GM19239 (cell line): ENCODE data around the gene SORCS2.

Source experiments
- DNase-seq: peaks from one replicate; pipeline ENCODE4 v3.0.0; 2011; ENCODE audit warnings: low spot score; ENCODE audit not compliant: insufficient read length
- FAIRE-seq: peaks from 2 replicates; lab custom pipeline; 2011; peaks lifted over from hg19 to GRCh38; lab: Jason Lieb, UNC

The SORCS2 gene

DNA sequence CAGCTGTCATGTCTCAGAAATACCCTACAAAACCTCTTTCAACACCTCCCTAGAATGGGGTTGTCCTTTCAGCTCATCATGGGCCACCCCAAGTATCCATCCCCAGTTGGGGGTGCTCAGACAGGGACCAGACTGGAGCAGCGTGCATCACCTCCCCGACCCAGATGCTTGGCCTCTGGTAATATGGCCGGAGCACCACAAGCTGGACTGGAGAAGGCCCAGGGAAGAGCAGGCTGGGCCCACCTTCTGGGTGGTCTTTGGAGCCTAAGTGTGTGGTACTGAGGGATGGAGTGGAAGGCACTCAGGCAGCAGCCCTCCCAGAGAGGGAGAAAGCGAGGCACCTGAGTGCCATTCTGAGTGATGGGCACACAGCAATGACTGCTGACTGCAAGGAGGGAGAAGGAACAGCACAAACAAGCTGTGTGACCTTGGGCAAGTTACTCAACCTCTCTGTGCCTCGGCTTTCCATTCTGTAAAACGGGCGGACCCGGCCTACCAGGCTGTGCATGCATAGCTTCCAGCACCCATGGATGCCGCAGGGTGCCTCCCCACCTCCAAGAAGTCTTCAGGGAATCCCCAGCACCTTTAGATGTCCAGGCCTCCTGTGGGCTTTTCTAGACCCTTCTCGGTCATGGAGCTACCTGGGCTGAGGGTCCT, 519.1 kb downstream of the SORCS2 start:
- no peak for DNase-seq
- FAIRE-seq: no peak

DNA sequence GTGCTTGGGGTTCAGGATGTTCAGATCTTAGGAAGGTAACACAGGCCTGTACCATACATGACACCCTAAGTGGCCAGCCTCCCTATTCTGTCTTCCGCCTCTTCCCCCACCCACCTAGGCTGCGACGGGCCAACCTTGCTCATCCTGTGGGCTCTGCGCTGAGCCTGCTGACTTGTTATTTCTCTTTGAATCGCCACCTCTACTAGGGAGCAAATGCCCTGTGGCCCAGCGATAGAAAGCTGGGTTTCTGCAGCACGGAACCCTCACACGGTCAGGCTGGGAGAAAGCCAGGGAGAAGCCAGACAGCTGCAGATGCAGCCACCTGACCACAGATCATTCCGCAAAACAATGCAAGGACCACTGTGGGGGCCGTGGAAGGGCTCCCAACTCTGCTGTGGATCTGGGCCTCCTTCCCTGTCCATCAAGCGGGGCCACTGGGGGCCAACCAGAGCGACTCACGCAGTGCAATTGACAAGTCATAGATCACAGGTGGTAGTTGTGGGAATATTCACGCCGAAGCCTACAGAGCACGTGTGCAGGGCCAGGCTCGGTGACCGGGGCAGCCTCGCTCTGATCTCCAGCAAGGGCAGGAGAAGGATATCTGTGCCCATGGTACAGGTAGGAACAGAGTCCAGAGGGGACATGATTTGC, 519.8 kb downstream of the SORCS2 start:
- FAIRE-seq: no peak

DNA sequence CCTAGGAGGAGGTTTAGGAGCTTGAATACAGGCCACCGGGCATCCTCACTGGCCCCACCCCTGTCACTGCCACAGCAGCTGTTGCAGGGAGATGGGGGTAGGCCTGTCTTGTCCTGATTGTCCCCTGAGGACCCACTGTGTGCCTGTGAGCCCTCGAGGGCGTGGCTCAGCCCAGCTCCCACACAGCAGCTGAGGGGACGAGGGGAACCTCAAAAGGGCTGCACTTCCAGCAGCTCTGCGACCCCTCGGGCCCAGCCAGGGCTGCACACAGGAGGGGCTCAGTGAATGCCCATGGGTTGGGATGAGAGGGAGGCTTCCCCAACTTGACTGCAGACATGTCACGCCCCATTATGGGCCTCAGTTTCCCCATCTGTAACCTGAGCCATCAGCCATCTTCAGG, 521.4 kb downstream of the SORCS2 start:
- DNase-seq (no peak), FAIRE-seq (no peak)

More for the DNA sequence above, 519.8 kb downstream of the SORCS2 start:
- DNase-seq: no peak

DNA sequence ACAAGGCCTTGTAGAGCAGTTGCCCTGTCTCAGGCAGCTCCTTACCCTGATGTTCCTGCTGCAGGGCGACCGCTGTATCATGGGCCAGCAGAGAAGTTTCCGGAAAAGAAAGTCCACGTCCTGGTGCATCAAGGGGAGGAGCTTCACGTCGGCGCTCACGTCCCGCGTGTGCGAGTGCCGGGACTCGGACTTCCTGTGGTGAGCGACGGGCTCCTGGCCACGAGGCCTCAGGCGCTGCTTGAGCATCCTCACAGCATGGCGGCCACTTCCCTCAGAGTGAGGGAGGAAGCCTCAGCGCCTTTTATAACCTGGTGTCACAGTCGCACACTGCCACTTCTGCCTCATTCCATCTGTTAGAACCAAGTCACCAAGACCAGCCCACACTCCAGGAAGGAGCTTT, 521.8 kb downstream of the SORCS2 start:
- no peak for DNase-seq

DNA sequence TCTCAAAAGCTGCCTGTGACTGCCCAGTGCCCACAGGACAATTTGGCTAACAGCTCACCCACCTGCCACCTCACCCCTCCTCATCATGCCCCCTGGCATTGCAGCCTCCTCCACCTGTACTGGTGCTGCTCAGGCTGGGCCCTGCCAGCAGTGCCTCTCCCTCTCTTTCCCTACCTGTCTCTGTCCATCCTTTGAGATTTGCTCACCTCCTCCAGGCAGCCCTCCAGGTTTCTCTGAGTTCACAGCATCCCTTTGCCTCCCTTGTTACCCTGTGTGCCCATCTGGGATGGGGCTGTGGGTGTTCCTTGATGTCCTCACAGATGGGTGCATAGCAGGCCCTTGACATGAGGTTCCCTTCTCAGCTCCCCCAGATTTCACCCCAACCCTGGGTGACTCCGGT, 522.4 kb downstream of the SORCS2 start:
- FAIRE-seq: no peak

More for the DNA sequence above, 521.8 kb downstream of the SORCS2 start:
- no peak for FAIRE-seq

DNA sequence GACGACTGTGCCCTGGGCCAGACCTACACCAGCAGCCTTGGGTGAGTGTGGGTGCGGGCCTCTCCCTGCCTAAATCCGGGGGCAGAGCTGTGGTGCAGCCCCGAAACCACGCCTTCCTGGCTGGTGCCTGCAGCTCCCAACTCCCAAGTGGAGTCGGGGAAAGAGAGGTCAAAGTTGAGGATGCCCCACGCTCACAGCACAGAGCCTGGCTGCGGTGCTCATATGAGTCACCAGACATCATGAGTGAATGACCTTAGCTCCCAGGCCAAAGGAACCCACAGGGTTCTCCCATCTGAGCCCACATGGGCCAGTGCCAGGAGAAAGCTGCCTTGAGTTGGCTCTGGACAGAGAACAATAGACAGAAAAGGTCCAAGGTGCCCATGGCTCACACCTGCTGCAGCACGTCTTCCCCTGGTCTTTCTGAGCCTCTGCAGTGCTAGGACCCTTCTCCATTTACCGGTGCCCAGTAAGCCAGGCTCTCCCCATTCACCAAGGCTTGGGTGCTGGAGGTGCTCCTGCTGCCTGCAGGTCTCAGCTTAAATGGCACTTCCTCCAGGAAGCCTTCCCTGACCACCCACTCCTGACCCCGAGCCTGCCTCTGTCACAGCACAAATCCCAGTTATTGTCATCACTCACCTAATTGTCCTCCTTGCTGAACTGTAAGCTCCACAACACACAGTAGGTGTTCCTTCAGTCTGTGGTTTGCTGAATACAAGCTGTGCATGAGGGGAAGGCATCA, 523.1 kb downstream of the SORCS2 start:
- FAIRE-seq (no peak), DNase-seq (no peak)

More for the DNA sequence above, 522.4 kb downstream of the SORCS2 start:
- DNase-seq: no peak

DNA sequence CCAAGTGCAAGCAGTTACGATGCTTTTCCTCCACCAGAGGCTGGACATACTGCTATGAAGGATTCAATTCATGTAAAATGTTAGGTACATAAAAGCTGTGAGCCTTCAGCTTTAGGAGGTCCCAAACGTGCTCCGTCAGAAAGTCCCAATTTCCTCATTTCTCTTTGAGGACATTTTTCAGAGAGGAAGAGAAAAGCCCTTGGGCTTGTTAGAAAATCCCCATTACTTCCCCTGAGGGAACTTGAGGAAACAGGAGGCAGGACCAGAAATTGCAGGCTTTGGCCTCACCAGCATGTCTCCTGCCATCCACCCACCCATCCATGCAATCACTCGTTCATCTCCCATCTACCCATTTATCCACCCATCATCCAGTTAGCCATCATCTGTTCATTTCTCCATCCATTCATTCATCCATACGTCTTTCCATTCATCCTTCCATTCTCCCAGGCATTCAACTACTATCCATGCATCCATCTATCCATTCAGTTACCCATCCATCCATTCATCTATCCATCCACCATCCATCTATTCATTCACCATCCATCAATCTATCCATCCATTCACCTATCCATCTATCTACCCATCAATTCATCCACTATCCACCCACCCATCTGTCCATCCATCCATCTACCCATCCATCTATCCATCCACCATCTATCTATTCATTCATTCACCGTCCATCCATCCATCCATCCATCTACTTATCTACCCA, 523.8 kb downstream of the SORCS2 start:
- DNase-seq (no peak), FAIRE-seq (no peak)

DNA sequence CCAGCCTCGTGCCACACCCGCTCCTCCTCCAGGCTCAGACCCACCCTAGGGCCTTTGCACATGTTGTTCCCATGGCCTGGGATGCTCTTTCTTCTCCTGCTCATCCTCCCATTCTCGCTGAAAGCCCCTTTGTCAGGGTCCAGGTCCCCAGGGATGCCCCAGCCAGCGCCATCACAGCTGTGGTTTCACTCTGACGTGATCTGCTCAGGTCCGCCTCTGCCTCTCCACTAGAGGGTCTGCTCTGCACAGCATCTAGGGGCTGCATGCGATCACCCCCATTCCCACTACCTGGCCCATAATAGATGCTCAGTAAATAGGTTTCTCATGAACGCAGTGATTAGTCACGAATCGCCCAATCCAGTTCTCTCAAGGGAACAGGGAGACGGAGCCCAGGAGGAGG, 524.8 kb downstream of the SORCS2 start:
- no peak for FAIRE-seq
- no peak for DNase-seq

DNA sequence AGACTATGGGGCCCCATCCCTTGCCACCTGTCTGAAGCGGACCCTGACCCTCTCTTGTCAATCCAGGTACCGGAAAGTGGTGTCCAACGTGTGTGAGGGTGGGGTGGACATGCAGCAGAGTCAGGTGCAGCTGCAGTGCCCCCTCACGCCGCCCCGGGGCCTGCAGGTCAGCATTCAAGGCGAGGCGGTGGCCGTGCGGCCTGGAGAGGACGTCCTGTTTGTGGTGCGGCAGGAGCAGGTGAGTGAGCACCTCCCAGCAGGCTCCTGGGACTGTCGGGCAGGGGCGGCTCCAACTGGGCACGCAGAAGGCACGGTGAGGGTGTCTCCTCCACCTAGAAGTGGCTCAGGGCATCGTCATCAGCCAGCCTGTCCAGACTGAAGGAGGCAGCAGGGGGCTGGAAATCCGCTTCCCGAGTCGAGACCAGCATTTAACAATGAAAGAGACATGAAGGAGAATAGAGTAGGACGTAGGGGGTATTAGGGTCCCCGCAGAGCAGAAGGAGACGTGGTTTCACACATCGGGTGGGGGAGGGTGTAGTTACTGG, 525.7 kb downstream of the SORCS2 start:
- no peak for FAIRE-seq

DNA sequence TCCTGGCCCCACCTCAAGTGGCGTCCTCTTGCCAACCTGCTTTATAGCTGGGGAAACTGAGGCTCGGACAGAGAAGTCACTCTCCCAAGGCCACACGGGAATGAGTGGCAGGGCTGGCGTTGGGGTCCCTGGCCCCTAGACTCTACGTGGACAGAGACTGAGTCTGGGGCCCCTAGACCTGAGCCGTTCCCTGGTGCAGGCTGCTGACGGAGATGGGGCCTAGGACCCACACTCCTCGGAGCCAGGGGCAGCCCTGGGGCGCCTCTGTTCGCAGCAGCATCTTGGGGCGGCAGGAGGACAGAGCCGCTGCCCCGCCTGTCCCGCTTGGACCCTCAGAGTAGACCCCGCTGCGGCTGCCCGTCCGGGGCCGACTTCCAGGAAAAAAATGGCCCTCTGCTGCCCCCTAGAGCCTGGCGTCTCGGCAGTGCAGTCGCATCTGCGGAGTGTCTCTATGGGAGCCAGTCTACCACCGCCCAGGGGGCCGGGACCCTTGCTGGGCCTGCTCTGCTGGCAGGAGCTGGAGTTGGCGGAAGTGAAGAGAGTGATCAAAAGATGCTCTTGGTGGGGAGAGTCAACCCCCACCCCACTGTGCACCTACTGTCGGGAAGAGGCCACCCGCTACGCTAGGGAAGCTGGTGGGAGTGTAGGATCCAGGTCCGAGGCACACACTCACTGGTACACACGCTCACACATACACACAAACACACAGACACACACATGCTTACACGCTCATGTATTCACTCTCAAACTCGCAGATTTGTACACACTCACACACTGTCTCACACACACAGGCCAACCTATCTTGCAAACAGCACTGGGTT, 527.2 kb downstream of the SORCS2 start:
- DNase-seq (peak; percentile 86), FAIRE-seq (no peak)

More for the DNA sequence above, 525.7 kb downstream of the SORCS2 start:
- DNase-seq: no peak

DNA sequence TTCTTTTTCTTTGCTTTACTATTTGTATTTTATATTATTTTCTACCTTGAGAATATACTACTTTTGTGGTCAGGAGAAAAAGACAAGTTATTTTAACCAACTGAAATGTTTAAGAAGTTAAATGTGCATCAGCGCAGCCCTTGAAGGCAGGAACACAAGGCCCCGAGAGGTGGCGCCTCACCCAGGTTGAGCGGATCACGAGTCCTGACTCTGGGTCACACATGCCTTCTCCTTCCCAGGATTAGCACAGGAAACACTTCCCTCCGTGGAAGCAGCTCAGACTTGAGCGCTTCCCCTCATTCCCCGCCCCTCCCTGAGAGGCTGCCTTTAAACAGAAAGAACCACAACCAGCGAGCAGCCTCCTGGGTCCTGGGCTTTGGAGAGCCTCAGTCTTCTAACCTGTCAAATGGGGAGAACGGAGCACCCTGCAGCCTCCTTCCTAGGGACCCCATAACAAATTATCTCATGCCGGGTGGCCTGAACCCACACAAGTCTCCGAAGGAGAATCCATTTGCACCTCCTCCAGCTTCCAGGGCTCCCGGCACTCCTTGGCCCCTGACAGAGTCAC, 529.7 kb downstream of the SORCS2 start:
- FAIRE-seq (no peak), DNase-seq (no peak)

DNA sequence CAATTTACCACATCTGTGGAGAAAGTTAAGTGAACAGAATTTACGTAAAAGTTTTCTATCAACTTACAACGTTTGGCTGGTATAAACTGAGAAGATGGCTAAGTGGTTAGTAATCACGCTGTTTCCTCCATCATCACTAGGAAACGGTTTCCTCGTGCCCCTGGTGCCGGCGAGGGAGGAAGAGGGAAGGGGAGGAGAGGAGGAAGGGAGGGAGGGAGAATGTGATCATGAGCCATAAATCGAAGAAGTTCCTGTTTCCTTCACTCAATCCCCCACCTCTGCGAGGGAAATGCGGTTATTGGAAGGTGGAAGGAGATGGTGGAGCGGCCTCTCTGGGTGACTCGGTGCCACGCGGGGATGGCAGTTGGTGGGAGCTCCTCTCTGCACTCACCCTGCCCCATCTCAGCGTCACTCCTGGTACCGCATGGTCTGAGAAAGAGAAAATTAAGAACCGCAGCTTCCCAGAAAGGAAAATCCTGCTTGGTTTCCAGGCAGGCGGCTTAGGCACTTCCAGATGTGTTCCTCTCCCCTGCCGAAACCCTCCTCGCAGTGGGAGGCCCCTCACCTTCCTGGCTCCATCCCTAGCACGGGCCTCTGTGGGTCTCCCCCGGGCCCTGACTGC, 530.5 kb downstream of the SORCS2 start:
- FAIRE-seq (no peak), DNase-seq (no peak)

DNA sequence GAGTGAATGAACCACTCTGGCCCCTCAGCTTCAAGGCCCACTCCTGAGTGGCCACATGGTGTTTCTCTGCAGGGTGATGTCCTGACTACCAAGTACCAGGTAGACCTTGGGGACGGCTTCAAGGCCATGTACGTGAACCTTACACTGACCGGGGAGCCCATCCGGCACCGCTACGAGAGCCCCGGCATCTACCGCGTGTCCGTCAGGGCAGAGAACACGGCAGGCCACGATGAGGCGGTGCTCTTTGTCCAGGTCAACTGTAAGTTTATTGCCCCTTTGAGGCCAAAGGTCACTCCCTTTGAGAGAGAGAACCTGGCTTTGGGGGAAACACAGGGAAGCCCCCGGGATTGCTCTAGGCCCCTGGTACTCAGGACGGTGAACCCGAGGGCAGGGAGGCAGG, 531.3 kb downstream of the SORCS2 start:
- FAIRE-seq (no peak), DNase-seq (no peak)

DNA sequence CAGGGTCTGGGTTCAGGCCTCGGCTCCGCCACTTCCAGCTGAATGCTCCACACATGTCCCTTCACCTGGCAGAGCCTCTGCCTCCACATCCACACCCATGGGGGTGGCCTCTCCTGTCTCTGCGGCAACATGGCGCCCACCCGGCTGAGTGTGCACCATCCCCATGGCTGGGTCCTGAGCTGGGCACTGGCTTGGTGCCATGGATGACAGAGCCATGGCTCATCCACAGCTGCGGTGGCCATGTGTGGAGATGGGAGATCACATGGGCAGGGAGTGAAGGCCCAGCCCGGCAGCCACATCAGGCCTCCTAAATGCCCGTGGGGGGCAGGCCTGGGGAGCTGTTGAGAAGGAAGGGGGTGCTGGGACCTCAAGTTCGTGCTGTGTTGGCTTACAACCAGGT, 533.6 kb downstream of the SORCS2 start:
- no peak for FAIRE-seq
- DNase-seq: no peak

DNA sequence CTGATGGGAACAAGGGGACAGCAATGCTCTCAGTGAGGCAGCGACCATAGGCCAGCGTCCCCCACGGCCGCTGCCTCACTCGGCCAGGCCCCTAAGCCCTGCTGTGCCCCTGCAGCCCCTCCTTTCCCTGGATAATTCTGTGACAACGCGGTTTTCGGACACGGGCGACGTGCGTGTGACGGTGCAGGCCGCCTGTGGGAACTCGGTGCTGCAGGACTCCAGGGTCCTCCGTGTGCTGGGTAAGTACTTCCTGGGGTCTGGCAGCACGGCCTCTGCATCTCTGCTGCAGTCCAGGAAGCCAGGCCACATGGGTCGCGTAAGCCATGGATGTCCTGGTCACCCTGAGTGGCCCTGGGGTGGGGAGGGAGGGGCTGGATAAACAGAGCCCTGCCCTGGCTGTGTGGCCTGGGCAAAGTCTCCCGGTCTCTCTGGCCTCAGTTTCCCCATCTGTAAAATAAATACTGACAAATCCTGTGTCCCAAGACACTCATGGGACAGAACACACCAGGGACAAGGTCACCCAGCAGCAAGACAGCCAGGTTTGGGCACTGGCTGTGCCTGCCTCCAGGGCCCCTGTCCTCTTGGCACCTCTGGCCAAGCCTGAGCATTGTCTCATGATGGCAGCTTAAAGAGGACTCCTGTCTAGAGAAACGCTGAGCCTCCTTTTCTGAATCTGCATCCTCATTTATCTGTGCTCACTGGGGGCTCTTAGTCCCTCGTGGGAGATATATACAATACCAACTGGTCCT, 534.5 kb downstream of the SORCS2 start:
- FAIRE-seq (no peak), DNase-seq (no peak)

DNA sequence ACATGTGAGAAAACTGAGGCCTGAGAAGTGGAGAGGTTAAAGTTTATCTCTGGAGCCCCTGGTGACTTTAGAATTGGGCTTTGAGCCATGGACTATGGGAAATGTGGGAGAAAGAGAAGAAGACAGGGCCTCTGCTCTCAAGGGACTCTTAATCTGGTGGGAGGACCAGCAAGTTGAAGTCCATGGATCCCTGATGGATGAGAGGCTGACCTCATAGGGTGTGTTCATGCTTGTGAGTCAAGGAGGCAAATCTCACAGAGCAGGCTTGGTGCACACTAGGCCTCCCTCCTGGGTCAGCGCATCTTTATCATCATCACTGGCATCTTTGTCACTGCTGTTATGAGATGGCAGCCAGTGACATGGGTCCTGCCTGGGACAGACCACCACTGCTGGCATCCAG, 535.4 kb downstream of the SORCS2 start:
- FAIRE-seq (no peak), DNase-seq (no peak)

DNA sequence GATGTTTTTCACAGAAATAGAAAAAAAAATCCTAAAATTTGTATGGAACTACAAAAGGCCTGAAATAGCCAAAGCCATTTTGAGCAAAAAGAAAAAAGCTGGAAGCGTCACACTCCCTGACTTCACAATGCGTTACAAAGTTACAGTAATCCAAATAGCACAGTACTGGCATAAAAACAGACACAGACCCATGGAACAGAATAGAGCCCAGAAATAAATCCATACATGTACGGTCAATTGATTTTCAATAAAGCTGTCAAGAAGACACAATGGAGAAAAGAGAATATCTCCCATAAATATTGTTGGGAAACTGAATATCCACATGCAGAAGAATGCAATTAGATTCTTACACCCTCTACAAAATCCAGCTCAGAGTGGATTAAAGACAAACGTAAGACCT, 539.1 kb downstream of the SORCS2 start:
- FAIRE-seq (no peak), DNase-seq (no peak)

DNA sequence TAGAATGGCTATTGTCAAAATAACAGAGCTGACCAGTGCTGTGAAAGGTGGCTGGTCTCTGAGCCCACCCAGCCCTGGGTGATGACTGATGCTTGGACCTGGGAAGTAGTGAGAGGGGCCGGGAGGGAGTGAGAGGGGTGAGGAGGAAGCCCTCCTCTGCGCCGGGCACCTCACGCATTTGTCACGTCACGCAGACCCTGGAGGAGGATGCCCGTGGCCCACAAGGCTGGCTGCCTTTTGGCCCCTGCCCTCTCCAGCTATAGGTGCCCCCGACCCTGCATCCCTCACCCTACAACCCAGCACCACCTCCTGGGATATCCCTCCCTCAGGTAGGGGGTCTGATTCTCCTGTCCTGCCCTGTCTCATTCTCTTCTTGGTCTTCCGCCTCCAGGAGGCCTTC, 539.9 kb downstream of the SORCS2 start:
- FAIRE-seq (no peak), DNase-seq (no peak)
